ENCODE results near the gene KAT2B.

Gene KAT2B

GRCh38 chr3:20141851-20142250 lies 101.6 kb downstream of the KAT2B start:
- DNase-seq (ENCODE audit: low read depth): peak; percentile 77
- no peak overlapping the region for H3K4me3 ChIP-seq (ENCODE audit: low read length)
- no peak for TF ChIP-seq CTCF (conservative IDR thresholded peaks at IDR 0.05; ENCODE audit: low read depth, low read length)

DNA sequence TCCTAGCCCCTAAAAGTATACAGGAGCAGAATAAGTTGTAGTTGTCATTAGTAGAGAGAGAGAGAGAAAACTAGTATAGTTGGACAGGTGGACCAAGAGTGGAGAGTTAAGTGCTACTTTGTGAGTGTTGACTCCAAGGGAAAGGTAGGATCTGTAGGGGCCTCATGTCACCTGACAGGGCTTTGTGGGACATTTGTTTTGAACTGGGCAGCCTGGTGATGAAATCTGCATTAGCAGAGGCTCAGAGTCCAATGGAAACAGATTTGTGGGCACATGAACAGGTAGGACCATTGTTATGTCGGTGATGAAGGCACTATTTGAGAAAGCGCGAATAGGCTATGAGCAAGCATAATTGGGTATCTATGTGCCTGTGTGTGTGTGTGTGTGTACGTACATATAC lies 102.3 kb downstream of the KAT2B start:
- H3K4me3 ChIP-seq (ENCODE audit: low read length): no peak overlapping the region
- no peak for TF ChIP-seq CTCF (conservative IDR thresholded peaks at IDR 0.05; ENCODE audit: low read depth, low read length)
- DNase-seq (ENCODE audit: low read depth): no peak

DNA sequence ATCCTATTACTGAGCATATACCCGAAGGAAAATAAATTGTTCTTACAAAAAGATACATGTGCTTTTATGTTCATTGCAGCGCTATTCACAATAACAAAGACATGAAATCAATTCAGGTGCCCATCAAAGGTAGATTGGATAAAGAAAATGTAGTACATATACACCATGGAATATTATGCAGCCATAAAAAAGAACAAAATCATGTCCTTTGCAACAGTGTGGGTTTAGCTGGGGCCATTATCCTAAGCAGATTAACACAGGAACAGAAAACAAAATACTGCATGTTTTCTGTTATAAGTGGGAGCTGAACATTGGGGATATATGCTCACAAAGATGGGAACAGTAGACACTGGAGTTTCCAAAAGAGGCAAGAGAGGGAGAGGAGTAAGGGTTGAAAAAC lies 103.3 kb downstream of the KAT2B start:
- H3K4me3 ChIP-seq (ENCODE audit: low read length): no peak overlapping the region
- no peak for DNase-seq (ENCODE audit: low read depth)
- TF ChIP-seq CTCF (conservative IDR thresholded peaks at IDR 0.05; ENCODE audit: low read depth, low read length): no peak

DNA sequence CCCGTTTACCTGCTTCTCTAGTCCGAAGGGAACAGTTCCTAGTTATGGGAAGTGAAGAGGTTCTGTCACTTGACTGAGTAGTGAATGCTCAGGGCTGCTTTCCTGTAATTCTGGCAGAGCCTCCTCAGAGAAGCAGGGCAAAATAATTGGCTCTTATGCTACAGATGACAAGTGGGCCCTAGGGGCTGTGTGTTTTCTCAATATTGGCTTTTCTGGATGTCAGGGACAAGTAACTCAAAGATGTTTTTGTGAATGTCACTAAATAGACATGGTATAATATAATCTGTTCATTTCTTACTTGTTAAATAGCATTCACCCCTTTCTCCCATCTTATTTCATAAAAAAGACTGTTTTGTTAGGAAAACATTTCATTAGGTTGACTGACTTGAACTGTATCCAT lies 105.6 kb downstream of the KAT2B start:
- H3K4me3 ChIP-seq (ENCODE audit: low read length): no peak overlapping the region
- no peak for TF ChIP-seq CTCF (conservative IDR thresholded peaks at IDR 0.05; ENCODE audit: low read depth, low read length)
- no peak for DNase-seq (ENCODE audit: low read depth)

DNA sequence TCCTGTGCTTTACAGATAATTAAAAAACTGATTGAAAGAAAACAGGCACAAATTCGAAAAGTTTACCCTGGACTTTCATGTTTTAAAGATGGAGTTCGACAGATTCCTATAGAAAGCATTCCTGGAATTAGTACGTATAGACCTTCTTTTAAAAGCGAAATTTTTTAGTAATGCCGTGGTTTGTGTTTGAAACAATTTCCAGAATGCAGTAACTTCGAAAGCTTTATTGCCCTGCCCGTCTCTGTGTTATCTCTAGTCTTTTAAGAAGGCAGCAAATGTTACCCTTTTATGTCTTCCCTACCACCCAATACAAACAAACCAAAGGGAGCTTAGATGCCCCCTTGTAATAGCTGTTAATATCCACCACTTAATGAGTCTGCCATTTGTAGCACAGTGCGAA lies 106.1 kb downstream of the KAT2B start:
- TF ChIP-seq CTCF (conservative IDR thresholded peaks at IDR 0.05; ENCODE audit: low read depth, low read length): no peak
- no peak for DNase-seq (ENCODE audit: low read depth)

GRCh38 chr3:20147361-20147760 lies 107.1 kb downstream of the KAT2B start:
- no peak overlapping the region for H3K4me3 ChIP-seq (ENCODE audit: low read length)
- no peak for DNase-seq (ENCODE audit: low read depth)

More for the DNA sequence above, 106.1 kb downstream of the KAT2B start:
- no peak overlapping the region for H3K4me3 ChIP-seq (ENCODE audit: low read length)

GRCh38 chr3:20148466-20148865 lies 108.2 kb downstream of the KAT2B start:
- TF ChIP-seq CTCF (conservative IDR thresholded peaks at IDR 0.05; ENCODE audit: low read depth, low read length): no peak
- H3K4me3 ChIP-seq (ENCODE audit: low read length): no peak overlapping the region
- no peak for DNase-seq (ENCODE audit: low read depth)

More at GRCh38 chr3:20147361-20147760, 107.1 kb downstream of the KAT2B start:
- no peak for TF ChIP-seq CTCF (conservative IDR thresholded peaks at IDR 0.05; ENCODE audit: low read depth, low read length)

All from retinal pigment epithelial cell (primary cell).